ENCODE measurements around the gene GABARAPL2.

DNA sequence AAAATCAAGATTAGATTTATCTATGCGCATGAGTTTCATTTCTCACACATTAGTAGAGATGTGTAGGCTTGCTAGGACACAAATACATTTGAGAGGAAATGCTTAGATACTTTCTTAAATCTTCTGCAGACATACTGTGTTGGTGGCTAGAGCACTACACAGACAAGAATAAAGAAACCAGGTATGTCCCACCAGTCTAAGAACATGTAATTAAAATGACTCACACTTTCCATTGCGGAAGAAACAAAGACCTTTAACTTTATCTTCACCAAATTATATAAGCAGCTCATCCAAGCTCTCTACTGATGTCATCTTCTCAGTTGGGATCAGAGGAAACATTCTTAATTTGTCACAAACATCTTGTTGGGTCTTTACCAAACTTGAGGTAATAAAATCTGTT lies 12.5 kb downstream of the GABARAPL2 start:
- TF ChIP-seq, protein P1, sequence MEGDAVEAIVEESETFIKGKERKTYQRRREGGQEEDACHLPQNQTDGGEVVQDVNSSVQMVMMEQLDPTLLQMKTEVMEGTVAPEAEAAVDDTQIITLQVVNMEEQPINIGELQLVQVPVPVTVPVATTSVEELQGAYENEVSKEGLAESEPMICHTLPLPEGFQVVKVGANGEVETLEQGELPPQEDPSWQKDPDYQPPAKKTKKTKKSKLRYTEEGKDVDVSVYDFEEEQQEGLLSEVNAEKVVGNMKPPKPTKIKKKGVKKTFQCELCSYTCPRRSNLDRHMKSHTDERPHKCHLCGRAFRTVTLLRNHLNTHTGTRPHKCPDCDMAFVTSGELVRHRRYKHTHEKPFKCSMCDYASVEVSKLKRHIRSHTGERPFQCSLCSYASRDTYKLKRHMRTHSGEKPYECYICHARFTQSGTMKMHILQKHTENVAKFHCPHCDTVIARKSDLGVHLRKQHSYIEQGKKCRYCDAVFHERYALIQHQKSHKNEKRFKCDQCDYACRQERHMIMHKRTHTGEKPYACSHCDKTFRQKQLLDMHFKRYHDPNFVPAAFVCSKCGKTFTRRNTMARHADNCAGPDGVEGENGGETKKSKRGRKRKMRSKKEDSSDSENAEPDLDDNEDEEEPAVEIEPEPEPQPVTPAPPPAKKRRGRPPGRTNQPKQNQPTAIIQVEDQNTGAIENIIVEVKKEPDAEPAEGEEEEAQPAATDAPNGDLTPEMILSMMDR (IDR thresholded peaks at IDR 0.05): no peak
- no peak for TF ChIP-seq EP300 (IDR thresholded peaks at IDR 0.05)

Data from stomach (tissue), 4 donors.